PFSK-1 (cell line): ENCODE measurements around the gene ESRRA.

Experiments used
- FOXP2 ChIP-seq: optimal IDR thresholded peaks from 2 replicates; pipeline ENCODE3; 2011; ENCODE audit warnings: borderline replicate concordance, control low read depth, inconsistent platforms; ENCODE audit not compliant: insufficient read depth; ENCODE audit errors: extremely low read length, extremely low read depth
- POLR2AphosphoS5 ChIP-seq: IDR thresholded peaks from 2 replicates; pipeline ENCODE4 v1.6.1; 2012; ENCODE audit warnings: low read depth, mild to moderate bottlenecking, control low read depth, low read length, moderate library complexity
- REST ChIP-seq, 2 experiments: IDR thresholded peaks; 2 replicates each; pipeline versions ENCODE4 v1.6.1 to v1.8.0; 2011 to 2012; ENCODE audit warnings: low read depth in 2 of 2, low read length in 2 of 2, control low read depth in 1 of 2, inconsistent platforms in 1 of 2, mild to moderate bottlenecking in 1 of 2, moderate library complexity in 1 of 2; ENCODE audit not compliant: insufficient read depth in 1 of 2
- SIN3A ChIP-seq: IDR thresholded peaks from 2 replicates; pipeline ENCODE4 v1.6.1; 2012; ENCODE audit warnings: mild to moderate bottlenecking, low read length, moderate library complexity, borderline replicate concordance; ENCODE audit not compliant: insufficient read depth
- TAF1 ChIP-seq: IDR thresholded peaks from 2 replicates; pipeline ENCODE4 v1.6.1; 2012; ENCODE audit warnings: low read length, control low read depth, borderline replicate concordance; ENCODE audit not compliant: insufficient read depth

ESRRA gene

DNA sequence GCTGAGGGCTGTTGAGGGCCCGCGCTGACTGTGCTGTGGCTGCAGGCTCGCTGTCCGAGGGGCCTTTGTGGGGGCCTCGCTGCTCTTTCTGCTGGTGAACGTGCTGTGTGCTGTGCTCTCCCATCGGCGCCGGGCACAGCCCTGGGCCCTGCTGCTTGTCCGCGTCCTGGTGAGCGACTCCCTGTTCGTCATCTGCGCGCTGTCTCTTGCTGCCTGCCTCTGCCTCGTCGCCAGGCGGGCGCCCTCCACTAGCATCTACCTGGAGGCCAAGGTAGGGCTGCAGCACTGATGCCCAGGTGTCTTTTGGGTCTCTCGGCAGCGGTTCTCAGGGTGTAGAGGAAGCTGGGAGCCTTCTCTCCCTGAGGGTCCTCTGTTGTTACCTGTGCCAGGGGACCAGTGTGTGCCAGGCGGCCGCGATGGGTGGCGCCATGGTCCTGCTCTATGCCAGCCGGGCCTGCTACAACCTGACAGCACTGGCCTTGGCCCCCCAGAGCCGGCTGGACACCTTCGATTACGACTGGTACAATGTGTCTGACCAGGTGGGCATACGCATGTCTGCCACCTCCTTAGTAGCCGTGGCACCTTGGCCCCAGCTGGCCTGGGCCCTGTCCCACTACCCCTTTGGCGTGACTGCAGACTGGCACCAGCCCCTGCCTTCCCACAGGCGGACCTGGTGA lies 17.5 kb upstream of the ESRRA start:
- TF ChIP-seq FOXP2 = no peak
- TF ChIP-seq REST (IDR thresholded peaks at IDR 0.05; ENCODE audit: insufficient read depth in 1 of 2, low read depth in 2 of 2, low read length in 2 of 2) = no peak
- TF ChIP-seq POLR2AphosphoS5 = no peak
- no peak for TF ChIP-seq TAF1

DNA sequence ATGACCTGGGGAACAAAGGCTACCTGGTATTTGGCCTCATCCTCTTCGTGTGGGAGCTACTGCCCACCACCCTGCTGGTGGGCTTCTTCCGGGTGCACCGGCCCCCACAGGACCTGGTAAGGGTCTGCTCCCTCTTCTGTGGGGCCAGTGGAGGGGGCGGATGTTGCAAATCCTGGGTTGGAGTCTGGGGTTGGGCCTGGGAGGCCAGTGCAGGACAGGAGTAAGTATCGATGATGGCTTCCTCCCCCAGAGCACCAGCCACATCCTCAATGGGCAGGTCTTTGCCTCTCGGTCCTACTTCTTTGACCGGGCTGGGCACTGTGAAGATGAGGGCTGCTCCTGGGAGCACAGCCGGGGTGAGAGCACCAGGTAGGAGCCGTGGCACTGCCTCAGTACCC lies 17.0 kb upstream of the ESRRA start:
- TF ChIP-seq TAF1 = no peak
- TF ChIP-seq FOXP2 = no peak
- no peak for TF ChIP-seq SIN3A
- no peak for TF ChIP-seq POLR2AphosphoS5
- no peak for TF ChIP-seq REST (IDR thresholded peaks at IDR 0.05; ENCODE audit: insufficient read depth in 1 of 2, low read depth in 2 of 2, low read length in 2 of 2)

GRCh38 chr11:64289002-64289564 lies 16.2 kb upstream of the ESRRA start:
- TF ChIP-seq REST (IDR thresholded peaks at IDR 0.05; ENCODE audit: insufficient read depth in 1 of 2, low read depth in 2 of 2, low read length in 2 of 2) = no peak
- TF ChIP-seq POLR2AphosphoS5 = no peak
- TF ChIP-seq SIN3A = no peak
- no peak for TF ChIP-seq FOXP2
- TF ChIP-seq TAF1 = no peak

GRCh38 chr11:64290352-64291261 lies 14.7 kb upstream of the ESRRA start:
- TF ChIP-seq TAF1 (no peak), REST (IDR thresholded peaks at IDR 0.05; ENCODE audit: insufficient read depth in 1 of 2, low read depth in 2 of 2, low read length in 2 of 2) (no peak), SIN3A (no peak), FOXP2 (no peak), POLR2AphosphoS5 (no peak)
